Mesenchymal stem cell (in vitro differentiated cells and primary cell): ENCODE measurements around the gene TNFAIP1. TPM values are rescaled to one million over a fixed set of nuclear protein-coding genes. Genes with fewer than 3 reads are reported as not detected.

ENCODE experiments used
- DNase-seq: peaks from one replicate; pipeline ENCODE4 v3.0.0-alpha.2; 2013
- H2AFZ ChIP-seq: one replicate; pipeline ENCODE4 v1.6.1; 2013; ENCODE audit warnings: low read depth, mild to moderate bottlenecking, control low read depth, inconsistent platforms, low read length, moderate library complexity
- H2AK5ac ChIP-seq: 2 replicates; pipeline ENCODE4 v1.6.1; 2013; ENCODE audit warnings: low read length, moderate library complexity, mild to moderate bottlenecking, inconsistent platforms; ENCODE audit not compliant: severe bottlenecking
- H2BK120ac ChIP-seq: one replicate; pipeline ENCODE4 v1.6.1; 2013; ENCODE audit warnings: low read depth, mild to moderate bottlenecking, inconsistent platforms, low read length, moderate library complexity
- H2BK12ac ChIP-seq, 2 experiments: one replicate each; pipeline ENCODE4 v1.6.1; 2013; ENCODE audit warnings: inconsistent platforms in 2 of 2, low read length in 2 of 2, mild to moderate bottlenecking in 2 of 2, moderate library complexity in 2 of 2, control low read depth in 1 of 2
- H2BK15ac ChIP-seq: one replicate; pipeline ENCODE4 v1.6.1; 2013; ENCODE audit warnings: mild to moderate bottlenecking, low read depth, inconsistent platforms; ENCODE audit not compliant: poor library complexity, severe bottlenecking
- H2BK5ac ChIP-seq: 2 replicates; pipeline ENCODE4 v1.6.1; 2013; ENCODE audit warnings: low read depth, mild to moderate bottlenecking, low read length, control low read depth, inconsistent platforms; ENCODE audit not compliant: poor library complexity, severe bottlenecking
- H3K14ac ChIP-seq, 2 experiments: one replicate each; pipeline ENCODE4 v1.6.1; 2013; ENCODE audit warnings: inconsistent platforms in 2 of 2, low read length in 2 of 2, control low read depth in 1 of 2, mild to moderate bottlenecking in 1 of 2, moderate library complexity in 1 of 2
- H3K18ac ChIP-seq, 2 experiments: one replicate each; pipeline ENCODE4 v1.6.1; 2013; ENCODE audit warnings: inconsistent platforms in 2 of 2, low read length in 2 of 2, control low read depth in 1 of 2, low read depth in 1 of 2, mild to moderate bottlenecking in 1 of 2
- H3K23ac ChIP-seq, 2 experiments: one replicate each; pipeline ENCODE4 v1.6.1; 2013; ENCODE audit warnings: inconsistent platforms in 2 of 2, low read length in 2 of 2, mild to moderate bottlenecking in 2 of 2, moderate library complexity in 2 of 2, control low read depth in 1 of 2
- H3K27ac ChIP-seq: 2 replicates; pipeline ENCODE4 v1.5.1; 2013; ENCODE audit warnings: mild to moderate bottlenecking, moderate library complexity, low read length, control low read depth, inconsistent platforms; ENCODE audit not compliant: poor library complexity, severe bottlenecking
- H3K27me3 ChIP-seq, 2 experiments: 2 replicates each; pipeline versions ENCODE4 v1.6.1 to v1.7.0; 2013; ENCODE audit warnings: low read length in 2 of 2, mild to moderate bottlenecking in 2 of 2, moderate library complexity in 2 of 2, control low read depth in 1 of 2, inconsistent platforms in 1 of 2; ENCODE audit not compliant: control insufficient read depth in 1 of 2, insufficient read depth in 1 of 2
- H3K36me3 ChIP-seq, 2 experiments: 2 replicates each; pipeline versions ENCODE4 v1.6.1 to v1.7.0; 2013; ENCODE audit warnings: low read length in 2 of 2, control low read depth in 1 of 2, inconsistent platforms in 1 of 2, low read depth in 1 of 2, mild to moderate bottlenecking in 1 of 2; ENCODE audit not compliant: insufficient read depth in 2 of 2, control insufficient read depth in 1 of 2
- H3K4ac ChIP-seq, 2 experiments: one replicate each; pipeline ENCODE4 v1.6.1; 2013; ENCODE audit warnings: inconsistent platforms in 2 of 2, low read length in 2 of 2, mild to moderate bottlenecking in 2 of 2, moderate library complexity in 2 of 2, control low read depth in 1 of 2, low read depth in 1 of 2
- H3K4me1 ChIP-seq: 2 replicates; pipeline ENCODE4 v1.6.1; 2013; ENCODE audit warnings: low read depth, low read length, control low read depth; ENCODE audit not compliant: control insufficient read depth, insufficient read depth
- H3K4me2 ChIP-seq: 2 replicates; pipeline ENCODE4 v1.6.1; 2013; ENCODE audit warnings: low read length, mild to moderate bottlenecking, inconsistent platforms; ENCODE audit not compliant: poor library complexity, severe bottlenecking
- H3K4me3 ChIP-seq, 2 experiments: 2 replicates each; pipeline versions ENCODE4 v1.5.1 to v1.7.0; 2013; ENCODE audit warnings: low read length in 2 of 2, mild to moderate bottlenecking in 2 of 2, control low read depth in 1 of 2, low read depth in 1 of 2; ENCODE audit not compliant: insufficient read depth in 1 of 2
- H3K79me1 ChIP-seq: replicated peaks from 2 replicates; pipeline ENCODE4 v1.6.1; 2013; ENCODE audit warnings: mild to moderate bottlenecking, control low read depth, low read length, inconsistent platforms; ENCODE audit not compliant: poor library complexity, severe bottlenecking
- H3K9ac ChIP-seq: 2 replicates; pipeline ENCODE4 v1.7.0; 2013; ENCODE audit warnings: mild to moderate bottlenecking, low read length, moderate library complexity
- H3K9me3 ChIP-seq: 2 replicates; pipeline ENCODE4 v1.7.0; 2013; ENCODE audit warnings: mild to moderate bottlenecking, low read length; ENCODE audit not compliant: control insufficient read depth
- H4K8ac ChIP-seq: one replicate; pipeline ENCODE4 v1.6.1; 2013; ENCODE audit warnings: inconsistent platforms, mild to moderate bottlenecking, low read length, moderate library complexity
- H4K91ac ChIP-seq: one replicate; pipeline ENCODE4 v1.6.1; 2013; ENCODE audit warnings: mild to moderate bottlenecking, low read length, inconsistent platforms
- WGBS: methylation state at CpG from one replicate; pipeline ENCODE4 v1.1.7; 2013; ENCODE audit warnings: mixed read lengths; 5-methylcytosine and 5-hydroxymethylcytosine counted together
- polyA plus RNA-seq, 2 experiments: library from polyadenylated mRNA; stranded (reverse); fragments of 200-250 nt; gene quantifications; one replicate each; pipeline ENCODE4 v1.2.3, GENCODE V29; 2013

TNFAIP1 gene
- polyA plus RNA-seq (2013, experiment 1 of 2): 49.4 TPM
- polyA plus RNA-seq (2013, experiment 2 of 2): 49.9 TPM

GRCh38 chr17:28335201-28335958 is at the start of gene TNFAIP1, which contains the start of gene IFT20:
Gene TNFAIP1 (plus strand): TSS chr17:28335761. CDS start chr17:28339522, 3,761 bp downstream.
Gene IFT20 (minus strand): TSS chr17:28335472. CDS start chr17:28331985, 3,487 bp downstream.
- Histone ChIP-seq H3K4me2 (peak within 1 kb of the TSS; percentile 87), H3K4ac (peak within 1 kb of the TSS; percentile 73 to 90), H4K8ac (peak within 1 kb of the TSS; percentile 87), H4K91ac (peak within 1 kb of the TSS; percentile 83), H3K23ac (peak within 1 kb of the TSS; percentile 62 to 95), H3K27ac (peak within 1 kb of the TSS; percentile 96), H2BK15ac (peak within 1 kb of the TSS; percentile 37), H3K14ac (peak within 1 kb of the TSS; percentile 78 to 95), H2AFZ (peak within 1 kb of the TSS; percentile 93), H3K4me1 (peaks cover 26% of the 10 kb centered on the region), H3K9ac (peak within 1 kb of the TSS; percentile 99), H3K79me1 (peaks cover 46% of the 10 kb centered on the region), H2BK12ac (peak within 1 kb of the TSS in 1 of 2 experiments; percentile 75), H3K36me3 (peaks cover 32 to 33% of the 10 kb centered on the region in 2 experiments), H3K4me3 (peak within 1 kb of the TSS; percentile 93 to 97), H2BK120ac (no peak within 1 kb of the TSS), H3K27me3 (no peaks in the 10 kb centered on the region), H3K18ac (peak within 1 kb of the TSS; percentile 69 to 96), H3K9me3 (no peaks in the 10 kb centered on the region), H2AK5ac (peak within 1 kb of the TSS; percentile 34), H2BK5ac (peak within 1 kb of the TSS; percentile 83)
- WGBS: under 1% methylated on average over 61 of the region's 62 CpGs
- DNase-seq: peak; percentile 100

- no peaks in the 10 kb centered on the region for H3K27me3 ChIP-seq
- H3K9ac ChIP-seq: no peak overlapping the region
- H4K8ac ChIP-seq: no peak overlapping the region
- no peak overlapping the region for H2AK5ac ChIP-seq
- WGBS: 50% methylated on average over 2 of the region's 2 CpGs
- H3K18ac ChIP-seq: no peak overlapping the region
- no peak for DNase-seq
- H2AFZ ChIP-seq: no peak overlapping the region
- H2BK12ac ChIP-seq: no peak overlapping the region
- no peak overlapping the region for H3K23ac ChIP-seq
- no peak overlapping the region for H2BK15ac ChIP-seq
- no peaks in the 10 kb centered on the region for H3K79me1 ChIP-seq
- H2BK120ac ChIP-seq: no peak overlapping the region
- no peak overlapping the region for H3K27ac ChIP-seq
- H3K9me3 ChIP-seq: no peaks in the 10 kb centered on the region
- H3K14ac ChIP-seq: no peak overlapping the region
- H3K4me2 ChIP-seq: no peak overlapping the region
- H3K4ac ChIP-seq: no peak overlapping the region
- H4K91ac ChIP-seq: peak overlapping the region; percentile 75
- H2BK5ac ChIP-seq: no peak overlapping the region
- H3K36me3 ChIP-seq: no peaks in the 10 kb centered on the region
- no peak overlapping the region for H3K4me3 ChIP-seq
- H3K4me1 ChIP-seq: peaks cover 4% of the 10 kb centered on the region
These were observed 49.6 kb upstream of the TNFAIP1 start for GRCh38 chr17:28285965-28286364.

GRCh38 chr17:28290703-28291102 is 44.9 kb upstream of the TNFAIP1 start:
- 94% methylated on average over 1 of the region's 2 CpGs for WGBS
- Histone ChIP-seq H3K9me3 (no peaks in the 10 kb centered on the region), H3K23ac (no peak overlapping the region), H2BK12ac (no peak overlapping the region), H3K27ac (peak overlapping the region; percentile 3), H2AK5ac (no peak overlapping the region), H3K9ac (no peak overlapping the region), H2BK15ac (no peak overlapping the region), H4K91ac (no peak overlapping the region), H3K18ac (no peak overlapping the region), H2BK5ac (no peak overlapping the region), H2AFZ (no peak overlapping the region), H3K4me2 (no peak overlapping the region), H3K79me1 (no peaks in the 10 kb centered on the region), H4K8ac (no peak overlapping the region), H3K36me3 (no peaks in the 10 kb centered on the region), H3K4me3 (no peak overlapping the region), H3K4me1 (peaks cover 1% of the 10 kb centered on the region), H3K27me3 (no peaks in the 10 kb centered on the region), H3K14ac (no peak overlapping the region), H3K4ac (no peak overlapping the region), H2BK120ac (no peak overlapping the region)
- DNase-seq: no peak

GRCh38 chr17:28291780-28292330 is 43.7 kb upstream of the TNFAIP1 start:
- no peak for DNase-seq
- no peaks in the 10 kb centered on the region for H3K9me3 ChIP-seq
- H3K4me3 ChIP-seq: no peak overlapping the region
- peaks cover 1% of the 10 kb centered on the region for H3K4me1 ChIP-seq
- H3K4ac ChIP-seq: no peak overlapping the region
- no peak overlapping the region for H2BK15ac ChIP-seq
- H2AK5ac ChIP-seq: no peak overlapping the region
- H3K27ac ChIP-seq: no peak overlapping the region
- no peak overlapping the region for H3K9ac ChIP-seq
- H3K36me3 ChIP-seq: no peaks in the 10 kb centered on the region
- no peak overlapping the region for H2AFZ ChIP-seq
- H3K14ac ChIP-seq: no peak overlapping the region
- no peak overlapping the region for H3K18ac ChIP-seq
- H3K23ac ChIP-seq: no peak overlapping the region
- H3K79me1 ChIP-seq: no peaks in the 10 kb centered on the region
- H2BK5ac ChIP-seq: no peak overlapping the region
- H2BK120ac ChIP-seq: no peak overlapping the region
- no peaks in the 10 kb centered on the region for H3K27me3 ChIP-seq
- H4K91ac ChIP-seq: no peak overlapping the region
- H4K8ac ChIP-seq: no peak overlapping the region
- no peak overlapping the region for H3K4me2 ChIP-seq
- 100% methylated on average over 1 of the region's 1 CpG for WGBS
- H2BK12ac ChIP-seq: no peak overlapping the region
